ENCODE results near the gene RANBP9. TPM values are rescaled to one million over a fixed set of nuclear protein-coding genes. Genes with fewer than 3 reads are reported as not detected.
A peak's percentile ranks its signal among the peaks of the same experiment; 100 is the strongest.

Gene RANBP9
- total RNA-seq, 4 donors from 2014 or later = 44.7 to 93.1 (median 63.3) TPM

DNA sequence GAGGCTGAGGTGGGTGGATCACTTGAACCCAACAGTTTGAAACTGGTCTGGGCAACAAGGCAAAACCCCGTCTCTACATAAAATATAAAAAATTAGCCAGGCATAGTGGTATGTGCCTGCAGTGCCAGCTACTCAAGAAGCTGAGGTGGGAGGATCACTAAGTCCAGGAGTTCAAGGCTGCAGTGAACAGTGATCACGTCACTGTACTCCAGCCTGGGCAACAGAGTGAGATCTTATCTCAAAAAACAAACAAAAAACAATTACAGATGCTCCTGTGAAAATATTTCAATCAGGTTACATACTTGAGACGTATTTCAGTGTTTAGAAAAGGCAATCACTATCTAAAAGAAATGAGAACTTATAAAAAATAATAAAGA is 33.8 kb downstream of the RANBP9 start:
- Histone ChIP-seq H3K36me3 (no peaks in the 10 kb centered on the region), H3K4me3 (no peak overlapping the region), H3K27ac (peak overlapping the region in 3 of 4 donors; percentile 15 to 43 (median 16)), H3K9me3 (no peaks in the 10 kb centered on the region), H3K27me3 (no peaks in the 10 kb centered on the region), H3K4me1 (no peaks in the 10 kb centered on the region)
- DNase-seq (no peak), ATAC-seq (no peak)
- TF ChIP-seq POLR2A (IDR thresholded peaks at IDR 0.05) = no peak
- TF ChIP-seq, protein P1, sequence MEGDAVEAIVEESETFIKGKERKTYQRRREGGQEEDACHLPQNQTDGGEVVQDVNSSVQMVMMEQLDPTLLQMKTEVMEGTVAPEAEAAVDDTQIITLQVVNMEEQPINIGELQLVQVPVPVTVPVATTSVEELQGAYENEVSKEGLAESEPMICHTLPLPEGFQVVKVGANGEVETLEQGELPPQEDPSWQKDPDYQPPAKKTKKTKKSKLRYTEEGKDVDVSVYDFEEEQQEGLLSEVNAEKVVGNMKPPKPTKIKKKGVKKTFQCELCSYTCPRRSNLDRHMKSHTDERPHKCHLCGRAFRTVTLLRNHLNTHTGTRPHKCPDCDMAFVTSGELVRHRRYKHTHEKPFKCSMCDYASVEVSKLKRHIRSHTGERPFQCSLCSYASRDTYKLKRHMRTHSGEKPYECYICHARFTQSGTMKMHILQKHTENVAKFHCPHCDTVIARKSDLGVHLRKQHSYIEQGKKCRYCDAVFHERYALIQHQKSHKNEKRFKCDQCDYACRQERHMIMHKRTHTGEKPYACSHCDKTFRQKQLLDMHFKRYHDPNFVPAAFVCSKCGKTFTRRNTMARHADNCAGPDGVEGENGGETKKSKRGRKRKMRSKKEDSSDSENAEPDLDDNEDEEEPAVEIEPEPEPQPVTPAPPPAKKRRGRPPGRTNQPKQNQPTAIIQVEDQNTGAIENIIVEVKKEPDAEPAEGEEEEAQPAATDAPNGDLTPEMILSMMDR (IDR thresholded peaks at IDR 0.05 in 4 of 5, conservative IDR thresholded peaks at IDR 0.05 in 1 of 5) = no peak
- in situ Hi-C loops (cut with MboI; ENCODE audit: low sequenced_read_pairs in 4 of 4) (no loop called here), intact Hi-C loops (cut with DNase I; ENCODE audit: low total_unique reads) (no loop called here)

DNA sequence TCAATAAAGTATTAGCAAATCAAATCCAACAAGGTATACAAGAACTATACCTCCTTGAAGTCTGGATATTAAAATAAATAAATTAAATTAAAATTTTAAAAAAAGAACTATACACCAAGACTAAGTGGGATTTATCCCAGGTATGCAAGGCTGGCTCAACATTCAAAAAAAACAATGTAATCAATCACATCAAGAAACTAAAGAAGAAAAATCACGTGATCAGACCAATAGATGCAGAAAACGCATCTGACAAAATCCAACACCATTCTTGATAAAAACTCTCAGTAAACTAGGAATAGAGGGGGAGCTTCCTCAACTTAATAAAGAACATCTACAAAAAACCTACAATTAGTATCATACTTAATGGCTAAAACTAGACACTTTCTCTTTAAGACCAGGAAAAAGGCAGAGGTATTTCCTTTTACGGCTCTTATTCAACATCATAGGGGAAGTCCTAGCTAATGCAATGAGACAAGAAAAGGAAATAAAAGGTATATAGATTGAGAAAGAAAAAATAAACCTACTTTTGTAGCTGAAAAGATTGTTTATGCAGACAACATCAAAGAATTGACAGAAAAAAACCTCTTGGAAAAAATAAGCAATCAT is 35.0 kb downstream of the RANBP9 start:
- intact Hi-C loops (cut with DNase I; ENCODE audit: low total_unique reads) = no loop called here
- TF ChIP-seq, protein P1 (IDR thresholded peaks at IDR 0.05 in 4 of 5, conservative IDR thresholded peaks at IDR 0.05 in 1 of 5) = no peak
- no peak for TF ChIP-seq POLR2A (IDR thresholded peaks at IDR 0.05)
- DNase-seq (no peak), ATAC-seq (no peak)
- no peak overlapping the region for H3K4me3 ChIP-seq
- H3K9me3 ChIP-seq = no peaks in the 10 kb centered on the region
- in situ Hi-C loops (cut with MboI; ENCODE audit: low sequenced_read_pairs in 4 of 4) = no loop called here
- no peak overlapping the region for H3K27ac ChIP-seq
- peaks cover 4 to 10% of the 10 kb centered on the region in 2 donors for H3K4me1 ChIP-seq
- H3K36me3 ChIP-seq = no peaks in the 10 kb centered on the region
- H3K27me3 ChIP-seq = no peaks in the 10 kb centered on the region

DNA sequence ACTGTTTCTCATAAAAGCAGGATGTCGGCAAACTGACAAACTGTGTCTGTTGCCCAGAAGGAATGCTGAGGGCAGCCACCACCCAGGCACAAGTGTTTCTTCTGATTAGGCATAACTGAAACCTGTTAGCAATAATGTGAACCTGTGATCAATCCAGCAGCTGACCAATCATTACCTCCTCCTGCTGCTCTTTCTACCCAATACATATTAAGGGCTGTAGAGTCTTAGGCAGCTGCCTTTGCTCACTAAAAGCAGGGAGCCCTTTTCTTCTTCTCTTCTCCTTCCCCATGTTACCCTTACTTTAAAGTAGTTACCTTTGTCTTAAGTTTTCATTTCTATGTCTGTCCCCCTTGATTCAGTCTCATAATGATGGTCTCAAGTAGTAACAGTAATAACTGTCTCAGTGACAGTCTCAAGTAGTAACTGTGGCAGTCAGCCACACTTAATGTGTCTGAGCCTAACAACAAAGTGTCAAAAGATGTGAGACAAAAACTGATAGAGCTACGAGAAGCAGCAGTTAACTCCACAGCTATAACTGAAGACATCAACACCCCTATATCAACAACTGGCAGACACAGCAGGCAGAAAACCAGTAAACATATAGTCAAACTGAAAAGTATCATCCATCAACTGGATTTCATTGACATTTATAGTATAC is 37.0 kb downstream of the RANBP9 start:
- Histone ChIP-seq H3K36me3 (no peaks in the 10 kb centered on the region), H3K27ac (no peak overlapping the region), H3K4me3 (no peak overlapping the region), H3K4me1 (peaks cover 7 to 10% of the 10 kb centered on the region in 2 donors), H3K9me3 (no peaks in the 10 kb centered on the region), H3K27me3 (no peaks in the 10 kb centered on the region)
- TF ChIP-seq, protein P1 (IDR thresholded peaks at IDR 0.05 in 4 of 5, conservative IDR thresholded peaks at IDR 0.05 in 1 of 5) = no peak
- DNase-seq (no peak), ATAC-seq (no peak)
- intact Hi-C loops (cut with DNase I; ENCODE audit: low total_unique reads) = no loop called here
- in situ Hi-C loops (cut with MboI; ENCODE audit: low sequenced_read_pairs in 4 of 4) = no loop called here

DNA sequence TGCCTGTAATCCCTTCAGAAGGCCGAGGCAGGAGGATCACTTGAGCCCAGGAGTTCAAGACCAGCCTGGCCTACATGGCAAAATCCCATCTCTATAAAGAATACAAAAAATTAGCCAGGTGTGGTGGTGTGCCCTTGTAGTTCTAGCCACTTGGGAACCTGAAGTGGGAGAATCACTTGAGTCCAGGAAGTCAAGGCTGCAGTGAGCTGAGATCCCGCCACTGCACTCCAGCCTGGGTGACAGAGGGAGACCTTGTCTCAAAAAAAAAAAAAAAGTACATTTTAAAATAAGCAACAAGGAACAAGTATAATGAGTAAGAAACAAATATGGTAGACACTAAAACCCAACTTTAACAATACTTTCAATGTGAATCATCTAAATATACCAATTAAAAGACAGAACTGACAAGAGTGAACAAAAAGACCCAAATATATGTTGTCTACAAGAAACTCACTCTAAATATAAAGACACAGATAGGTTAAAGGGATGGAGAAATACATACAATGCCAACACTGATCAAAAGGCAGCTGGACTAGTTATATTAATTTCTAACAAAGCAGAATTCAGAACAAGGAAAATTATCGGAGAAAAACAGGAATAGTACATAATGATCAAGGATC is 37.7 kb downstream of the RANBP9 start:
- Histone ChIP-seq H3K27me3 (no peaks in the 10 kb centered on the region), H3K4me3 (no peak overlapping the region), H3K36me3 (no peaks in the 10 kb centered on the region), H3K4me1 (peaks cover 7 to 10% of the 10 kb centered on the region in 2 donors), H3K27ac (no peak overlapping the region), H3K9me3 (no peaks in the 10 kb centered on the region)
- intact Hi-C loops (cut with DNase I; ENCODE audit: low total_unique reads) = no loop called here
- TF ChIP-seq POLR2A (IDR thresholded peaks at IDR 0.05) = no peak
- TF ChIP-seq, protein P1 (IDR thresholded peaks at IDR 0.05 in 4 of 5, conservative IDR thresholded peaks at IDR 0.05 in 1 of 5) = no peak
- no peak for DNase-seq
- in situ Hi-C loops (cut with MboI; ENCODE audit: low sequenced_read_pairs in 4 of 4) = no loop called here
- no peak for ATAC-seq

All from gastrocnemius medialis (tissue), 4 donors.